ENCODE data around the gene CACNA2D3.

CACNA2D3 gene

GRCh38 chr3:54193093-54193492 lies 70.7 kb downstream of the CACNA2D3 start:
- H2AFZ ChIP-seq (ENCODE audit: low read depth, low read length, severe bottlenecking) = no peak overlapping the region
- no peak overlapping the region for H3K27ac ChIP-seq (ENCODE audit: low read depth, low read length)
- TF ChIP-seq CTCF (IDR thresholded peaks at IDR 0.05; ENCODE audit: insufficient read depth, low read length, poor library complexity, severe bottlenecking) (no peak), EZH2phosphoT487 (conservative IDR thresholded peaks at IDR 0.05; ENCODE audit: low read length) (no peak)
- H3F3A ChIP-seq (ENCODE audit: insufficient read depth) = no peaks in the 10 kb centered on the region
- H4K20me1 ChIP-seq (ENCODE audit: low read depth, low read length) = no peaks in the 10 kb centered on the region
- H3K4me2 ChIP-seq (ENCODE audit: low read depth, low read length, poor library complexity, severe bottlenecking) = no peak overlapping the region
- H3K79me2 ChIP-seq (ENCODE audit: insufficient read depth, low read length) = no peaks in the 10 kb centered on the region
- H3K9ac ChIP-seq (ENCODE audit: low read length) = no peak overlapping the region
- H3K27me3 ChIP-seq (ENCODE audit: low read length) = no peaks in the 10 kb centered on the region
- no peak overlapping the region for H3K4me3 ChIP-seq (ENCODE audit: insufficient read depth, low read length, poor library complexity, severe bottlenecking)
- H3K9me2 ChIP-seq (replicated peaks; ENCODE audit: insufficient read depth, low read length) = no peaks in the 10 kb centered on the region
- H3K9me3 ChIP-seq (ENCODE audit: insufficient read depth, low read length) = no peaks in the 10 kb centered on the region
- H3K36me3 ChIP-seq (ENCODE audit: low read length) = no peaks in the 10 kb centered on the region

- Histone ChIP-seq H3K9ac (ENCODE audit: low read length) (no peak overlapping the region), H3K36me3 (ENCODE audit: low read length) (no peaks in the 10 kb centered on the region), H3K27ac (ENCODE audit: low read depth, low read length) (no peak overlapping the region), H2AFZ (ENCODE audit: low read depth, low read length, severe bottlenecking) (no peak overlapping the region), H3K79me2 (ENCODE audit: insufficient read depth, low read length) (no peaks in the 10 kb centered on the region), H3K27me3 (ENCODE audit: low read length) (no peaks in the 10 kb centered on the region), H3K4me3 (ENCODE audit: insufficient read depth, low read length, poor library complexity, severe bottlenecking) (no peak overlapping the region), H3F3A (ENCODE audit: insufficient read depth) (no peaks in the 10 kb centered on the region), H3K9me2 (replicated peaks; ENCODE audit: insufficient read depth, low read length) (no peaks in the 10 kb centered on the region), H3K4me2 (ENCODE audit: low read depth, low read length, poor library complexity, severe bottlenecking) (no peak overlapping the region), H4K20me1 (ENCODE audit: low read depth, low read length) (no peaks in the 10 kb centered on the region), H3K9me3 (ENCODE audit: insufficient read depth, low read length) (no peaks in the 10 kb centered on the region)
- TF ChIP-seq CTCF (IDR thresholded peaks at IDR 0.05; ENCODE audit: insufficient read depth, low read length, poor library complexity, severe bottlenecking) = no peak
- no peak for TF ChIP-seq EZH2phosphoT487 (conservative IDR thresholded peaks at IDR 0.05; ENCODE audit: low read length)
These were observed 74.1 kb downstream of the CACNA2D3 start for GRCh38 chr3:54196360-54196991.

- H2AFZ ChIP-seq (ENCODE audit: low read depth, low read length, severe bottlenecking) = no peak overlapping the region
- no peaks in the 10 kb centered on the region for H4K20me1 ChIP-seq (ENCODE audit: low read depth, low read length)
- no peak overlapping the region for H3K4me3 ChIP-seq (ENCODE audit: insufficient read depth, low read length, poor library complexity, severe bottlenecking)
- TF ChIP-seq EZH2phosphoT487 (conservative IDR thresholded peaks at IDR 0.05; ENCODE audit: low read length) (no peak), CTCF (IDR thresholded peaks at IDR 0.05; ENCODE audit: insufficient read depth, low read length, poor library complexity, severe bottlenecking) (no peak)
- no peaks in the 10 kb centered on the region for H3K36me3 ChIP-seq (ENCODE audit: low read length)
- no peaks in the 10 kb centered on the region for H3K9me3 ChIP-seq (ENCODE audit: insufficient read depth, low read length)
- H3K9ac ChIP-seq (ENCODE audit: low read length) = no peak overlapping the region
- H3K27ac ChIP-seq (ENCODE audit: low read depth, low read length) = no peak overlapping the region
- no peaks in the 10 kb centered on the region for H3K9me2 ChIP-seq (replicated peaks; ENCODE audit: insufficient read depth, low read length)
- no peaks in the 10 kb centered on the region for H3F3A ChIP-seq (ENCODE audit: insufficient read depth)
- no peak overlapping the region for H3K4me2 ChIP-seq (ENCODE audit: low read depth, low read length, poor library complexity, severe bottlenecking)
- no peaks in the 10 kb centered on the region for H3K79me2 ChIP-seq (ENCODE audit: insufficient read depth, low read length)
- H3K27me3 ChIP-seq (ENCODE audit: low read length) = no peaks in the 10 kb centered on the region
These were observed 75.2 kb downstream of the CACNA2D3 start for GRCh38 chr3:54197509-54197908.

Data from SU-DHL-6 (cell line).